Activated CD4-positive, alpha-beta T cell treated with anti-CD3 and anti-CD28 coated beads, Interleukin-2, amount 10 ng/mL, durations not matched to agents 7 days and 5 days (primary cell): ENCODE results near the gene SSBP3. TPM values are rescaled to one million over a fixed set of nuclear protein-coding genes. Genes with fewer than 3 reads are reported as not detected.
A peak's percentile ranks its signal among the peaks of the same experiment; 100 is the strongest.

Experiments
- CTCF ChIA-PET: fragments of 350-600 bp; sonication (Branson Sonifier 250); formaldehyde crosslinking; loops from one replicate; lab custom pipeline; 2021; ENCODE audit warnings: antibody characterized with exemption; lab: Charles Lee
- POLR2A ChIA-PET: fragments of 350-600 bp; sonication (Branson Sonifier 250); formaldehyde crosslinking; loops from one replicate; lab custom pipeline; 2021; ENCODE audit warnings: antibody characterized with exemption; lab: Charles Lee
- DNase-seq: peaks from one replicate; pipeline ENCODE4 v3.0.0-alpha.2; 2020
- H3K27ac Mint-ChIP-seq: one replicate; pipeline ENCODE4 v1.8.0; 2021; ENCODE audit warnings: mild to moderate bottlenecking, moderate library complexity, mixed read lengths
- H3K27me3 Mint-ChIP-seq: one replicate; pipeline ENCODE4 v1.8.0; 2021; ENCODE audit warnings: mixed read lengths
- H3K36me3 Mint-ChIP-seq: one replicate; pipeline ENCODE4 v1.8.0; 2021; ENCODE audit warnings: low read depth, mixed read lengths
- H3K4me1 Mint-ChIP-seq: one replicate; pipeline ENCODE4 v1.8.0; 2021; ENCODE audit warnings: mixed read lengths
- H3K4me3 Mint-ChIP-seq: one replicate; pipeline ENCODE4 v1.8.0; 2021; ENCODE audit warnings: mild to moderate bottlenecking, moderate library complexity, mixed read lengths
- H3K9me3 Mint-ChIP-seq: one replicate; pipeline ENCODE4 v1.8.0; 2021; ENCODE audit warnings: mixed read lengths
- total RNA-seq, 2 experiments: library from RNA; stranded (reverse); gene quantifications; one replicate each; pipeline ENCODE4 v1.2.3, GENCODE V29; 2021

SSBP3 gene
- total RNA-seq, 2 experiments from 2014 or later, result 93.4 to 127 TPM

DNA sequence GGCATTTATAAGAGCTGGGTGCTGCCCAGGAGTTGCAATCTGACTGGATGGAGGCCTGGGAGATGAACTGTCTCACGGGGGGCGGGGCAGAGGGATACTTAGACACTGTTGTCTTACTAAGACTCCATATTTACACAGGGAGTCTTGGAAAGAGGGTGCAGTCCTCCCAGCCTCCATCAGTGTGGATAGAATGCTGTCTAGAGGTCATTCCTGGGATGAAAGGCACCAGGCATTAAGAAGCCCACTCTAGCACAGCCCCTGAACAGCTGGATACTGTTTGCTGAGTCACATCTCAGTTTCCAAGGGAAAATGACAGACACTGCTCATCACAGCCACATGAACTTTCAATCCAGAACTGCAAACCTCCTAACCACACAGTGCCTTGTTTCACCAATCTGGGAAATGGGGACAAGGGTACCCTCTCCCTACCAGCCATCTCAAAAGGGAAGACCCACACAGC is 43.3 kb downstream of the SSBP3 start:
- H3K9me3 Mint-ChIP-seq, result no peaks in the 10 kb centered on the region
- ChIA-PET CTCF (no interaction called here), POLR2A (no interaction called here)
- H3K27ac Mint-ChIP-seq, result no peak overlapping the region
- H3K36me3 Mint-ChIP-seq, result peaks cover 28% of the 10 kb centered on the region
- no peak for DNase-seq
- H3K4me1 Mint-ChIP-seq, result peaks cover 42% of the 10 kb centered on the region
- H3K27me3 Mint-ChIP-seq, result no peaks in the 10 kb centered on the region
- no peak overlapping the region for H3K4me3 Mint-ChIP-seq

DNA sequence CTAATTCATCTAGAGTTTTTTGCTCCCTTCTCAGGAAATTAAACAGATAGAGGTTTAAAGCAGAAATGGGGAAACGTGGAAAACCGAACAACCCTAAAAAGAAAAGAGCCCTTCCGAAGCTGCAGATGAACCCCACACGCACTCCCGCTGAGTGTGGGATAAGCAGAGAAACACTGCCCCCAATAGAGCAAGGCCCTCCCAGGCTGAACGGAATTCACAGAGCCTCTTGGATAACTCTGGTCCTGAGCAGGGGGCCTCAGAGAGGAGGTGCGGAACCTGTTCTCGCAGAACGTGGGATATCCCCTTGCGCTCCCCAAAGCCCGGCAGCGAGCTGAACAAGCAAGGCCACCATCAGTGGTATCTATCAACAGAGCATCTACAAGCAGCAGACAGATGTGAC is 44.9 kb downstream of the SSBP3 start:
- Mint-ChIP-seq H3K36me3 (peaks cover 25% of the 10 kb centered on the region), H3K27ac (no peak overlapping the region), H3K4me3 (no peak overlapping the region), H3K4me1 (peaks cover 58% of the 10 kb centered on the region), H3K27me3 (no peaks in the 10 kb centered on the region), H3K9me3 (no peaks in the 10 kb centered on the region)
- CTCF ChIA-PET, result no interaction called here
- POLR2A ChIA-PET, result no interaction called here
- DNase-seq, result no peak

DNA sequence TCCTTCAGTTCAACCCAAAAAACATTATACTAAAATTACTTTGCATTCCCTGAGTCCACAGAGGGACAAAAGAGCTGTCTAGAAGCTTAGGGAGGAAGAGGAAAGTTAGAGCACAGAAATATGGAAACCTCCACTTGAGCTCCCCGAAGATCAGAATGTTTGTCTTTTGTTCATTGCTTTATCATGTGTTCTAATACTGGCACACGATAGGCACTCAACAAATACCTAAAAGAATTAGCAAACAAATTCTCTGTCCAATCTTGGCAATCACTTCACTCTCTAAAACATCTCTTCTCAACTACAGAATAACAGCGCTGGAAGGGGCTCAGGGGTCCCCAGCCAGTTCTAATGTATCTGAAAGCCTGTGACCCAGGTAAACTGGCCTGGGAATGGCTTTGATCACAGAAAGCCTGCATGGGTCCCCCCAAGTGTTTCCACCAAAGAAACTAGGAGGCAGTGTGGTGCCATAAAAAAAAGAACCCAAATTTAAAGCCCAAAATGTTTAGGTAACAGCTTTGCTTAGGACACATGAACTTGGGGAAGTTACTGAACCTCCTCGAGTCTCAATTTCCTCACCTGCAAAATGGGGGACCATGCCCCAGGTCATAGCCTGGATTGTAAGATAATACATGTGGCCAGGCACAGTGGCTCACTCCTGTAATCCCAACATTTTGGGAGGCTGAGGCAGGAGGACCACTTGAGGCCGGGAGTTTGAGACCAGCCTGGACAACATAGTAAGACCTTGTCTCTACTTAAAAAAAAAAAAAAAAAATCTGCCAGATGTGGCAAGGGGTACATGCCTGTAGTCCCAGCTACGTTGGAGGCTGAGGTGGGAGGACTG is 45.8 kb downstream of the SSBP3 start:
- Mint-ChIP-seq H3K27ac (peak overlapping the region; percentile 57), H3K27me3 (no peaks in the 10 kb centered on the region), H3K9me3 (no peaks in the 10 kb centered on the region), H3K4me1 (peaks cover 67% of the 10 kb centered on the region), H3K4me3 (no peak overlapping the region), H3K36me3 (peaks cover 25% of the 10 kb centered on the region)
- DNase-seq, result no peak
- CTCF ChIA-PET, result interaction anchor here (1.0 kb wide), 1 partner anchor 10 kb away, joined by 4 read pairs; no protein-coding TSS in a partner anchor
- POLR2A ChIA-PET, result no interaction called here

DNA sequence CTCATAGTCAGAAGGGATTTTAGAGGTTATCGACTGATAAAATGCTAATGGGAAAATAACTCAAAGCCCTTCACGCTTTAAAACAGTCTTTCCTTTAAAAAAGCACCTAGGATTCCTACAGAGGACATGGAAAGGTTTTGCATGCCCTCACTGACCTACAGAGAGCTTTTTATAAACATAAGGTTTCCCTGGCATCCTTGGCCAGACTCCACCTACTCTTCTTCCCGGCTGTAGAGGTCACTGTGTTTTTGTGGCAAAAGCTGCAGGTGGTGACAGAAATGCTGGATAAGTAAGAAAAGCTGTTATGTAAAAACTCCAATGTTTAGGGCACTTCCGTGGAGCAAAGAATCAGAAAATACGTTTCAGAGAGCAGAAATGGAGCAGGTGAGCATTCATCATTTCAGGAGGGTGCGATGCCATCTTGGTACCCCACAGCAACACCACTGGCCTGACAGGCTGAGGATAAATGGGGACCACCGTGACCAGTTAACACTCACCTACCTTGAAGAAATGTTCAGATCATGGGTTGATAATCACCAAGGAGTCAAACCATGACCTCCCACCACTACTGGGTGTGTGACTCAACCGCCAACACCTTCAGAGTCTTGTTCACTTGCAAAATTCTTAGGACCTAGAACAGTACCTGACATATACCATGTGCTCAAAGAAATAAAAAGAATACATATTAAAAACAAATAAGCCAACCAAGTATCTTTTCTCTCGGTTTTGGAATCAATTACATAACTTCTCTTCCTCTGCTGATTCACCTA is 46.6 kb downstream of the SSBP3 start:
- Mint-ChIP-seq H3K4me3 (no peak overlapping the region), H3K27ac (peak overlapping the region; percentile 57), H3K36me3 (peaks cover 20% of the 10 kb centered on the region), H3K27me3 (no peaks in the 10 kb centered on the region), H3K9me3 (no peaks in the 10 kb centered on the region), H3K4me1 (peaks cover 70% of the 10 kb centered on the region)
- CTCF ChIA-PET, result interaction anchor here (1.8 kb wide), 1 partner anchor 26 kb away, joined by 5 read pairs; no protein-coding TSS in a partner anchor
- DNase-seq, result no peak
- POLR2A ChIA-PET, result no interaction called here

DNA sequence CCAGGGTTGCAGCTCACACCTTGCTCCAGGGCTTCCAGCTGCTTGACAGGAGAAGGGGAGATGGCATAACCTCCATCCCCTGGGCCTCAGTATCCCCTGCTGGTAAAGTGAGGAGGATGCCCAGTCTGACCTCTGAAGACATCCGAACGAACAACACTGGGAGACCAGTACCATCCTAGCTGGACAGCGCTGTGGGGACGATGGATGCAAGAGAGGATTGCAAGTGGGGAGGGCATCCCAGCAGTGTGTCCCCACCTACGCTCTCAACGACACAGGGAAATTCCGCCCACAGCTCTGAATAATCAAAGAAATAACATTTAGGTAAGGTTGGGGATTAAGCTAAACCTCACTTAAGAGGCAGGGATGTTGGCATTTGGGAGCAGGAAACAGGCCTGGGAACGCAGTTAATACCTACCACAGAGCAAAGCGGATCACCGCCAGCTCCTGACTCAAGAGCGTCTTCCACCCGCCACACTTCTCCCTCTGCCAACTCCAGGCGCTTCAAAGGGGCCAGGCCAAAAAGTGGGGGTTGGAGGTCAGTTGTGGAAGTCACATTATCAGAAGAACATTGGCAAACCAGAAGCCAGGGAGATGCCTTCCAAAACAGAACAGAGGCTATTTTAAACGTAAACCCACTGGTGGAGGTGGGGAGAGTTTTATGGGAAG is 47.6 kb downstream of the SSBP3 start:
- Mint-ChIP-seq H3K36me3 (peaks cover 18% of the 10 kb centered on the region), H3K4me3 (no peak overlapping the region), H3K9me3 (no peaks in the 10 kb centered on the region), H3K4me1 (peaks cover 73% of the 10 kb centered on the region), H3K27me3 (no peaks in the 10 kb centered on the region), H3K27ac (no peak overlapping the region)
- POLR2A ChIA-PET, result no interaction called here
- DNase-seq, result no peak
- CTCF ChIA-PET, result interaction anchor here (1.0 to 1.8 kb wide), 2 partner anchors 16 to 25 kb away, joined by 3 to 5 read pairs; no protein-coding TSS in a partner anchor

DNA sequence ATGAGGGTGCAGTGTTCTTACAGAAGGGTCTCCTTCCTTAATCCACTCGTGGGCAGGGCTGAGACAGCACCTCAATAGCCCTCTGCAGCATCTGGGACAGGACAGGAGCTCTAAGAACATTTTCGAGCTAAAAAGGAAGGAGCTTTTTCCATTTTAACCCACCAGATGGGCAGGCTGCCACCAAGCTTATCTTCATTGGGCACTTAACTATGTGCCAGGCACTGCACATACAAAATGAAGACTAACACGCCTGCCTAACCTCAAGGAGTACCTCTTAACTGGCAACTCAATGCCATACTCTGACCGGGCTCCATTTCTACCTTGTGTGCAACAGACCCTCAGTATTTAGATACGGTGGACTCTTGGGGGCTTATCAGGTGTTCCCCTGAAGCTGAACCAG is 48.2 kb downstream of the SSBP3 start:
- CTCF ChIA-PET, result interaction anchor here (1.0 to 1.8 kb wide), 2 partner anchors 17 to 25 kb away, joined by 3 to 5 read pairs; no protein-coding TSS in a partner anchor
- POLR2A ChIA-PET, result no interaction called here
- H3K4me3 Mint-ChIP-seq, result no peak overlapping the region

DNA sequence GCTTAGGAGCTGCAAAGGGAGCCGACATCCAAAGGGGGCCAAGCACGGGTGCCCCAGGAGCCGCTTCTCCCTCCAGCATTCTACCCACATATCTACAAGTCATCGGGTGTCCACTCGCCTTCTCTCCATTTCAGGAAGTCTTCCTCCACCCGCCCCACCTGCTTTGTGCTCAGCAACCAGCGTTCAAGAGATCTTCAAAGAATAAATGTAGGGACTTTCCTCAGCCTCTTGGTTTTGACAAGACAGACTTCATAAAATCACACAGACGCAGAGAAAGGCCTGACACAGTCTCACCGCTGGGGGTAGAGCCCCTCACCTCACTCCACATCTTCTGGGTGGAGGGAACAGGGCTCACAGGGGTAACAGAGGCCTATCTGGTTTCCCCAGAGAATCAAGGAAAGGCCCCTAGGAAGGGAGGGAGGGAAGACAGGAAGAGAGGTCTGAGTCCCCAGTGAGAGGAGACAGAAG is 49.5 kb downstream of the SSBP3 start:
- Mint-ChIP-seq H3K27ac (peak overlapping the region; percentile 82), H3K4me3 (peak overlapping the region; percentile 70), H3K4me1 (peaks cover 79% of the 10 kb centered on the region), H3K36me3 (peaks cover 20% of the 10 kb centered on the region), H3K27me3 (no peaks in the 10 kb centered on the region), H3K9me3 (no peaks in the 10 kb centered on the region)
- ChIA-PET CTCF (interaction anchor here (0.7 to 1.3 kb wide), 3 partner anchors 14 to 264 kb away, joined by 3 read pairs; no protein-coding TSS in a partner anchor), POLR2A (no interaction called here)
- peak; percentile 55 for DNase-seq

More for the DNA sequence above, 48.2 kb downstream of the SSBP3 start:
- peaks cover 20% of the 10 kb centered on the region for H3K36me3 Mint-ChIP-seq
- no peaks in the 10 kb centered on the region for H3K27me3 Mint-ChIP-seq
- H3K9me3 Mint-ChIP-seq, result no peaks in the 10 kb centered on the region
- no peak for DNase-seq
- peaks cover 73% of the 10 kb centered on the region for H3K4me1 Mint-ChIP-seq
- peak overlapping the region; percentile 82 for H3K27ac Mint-ChIP-seq

DNA sequence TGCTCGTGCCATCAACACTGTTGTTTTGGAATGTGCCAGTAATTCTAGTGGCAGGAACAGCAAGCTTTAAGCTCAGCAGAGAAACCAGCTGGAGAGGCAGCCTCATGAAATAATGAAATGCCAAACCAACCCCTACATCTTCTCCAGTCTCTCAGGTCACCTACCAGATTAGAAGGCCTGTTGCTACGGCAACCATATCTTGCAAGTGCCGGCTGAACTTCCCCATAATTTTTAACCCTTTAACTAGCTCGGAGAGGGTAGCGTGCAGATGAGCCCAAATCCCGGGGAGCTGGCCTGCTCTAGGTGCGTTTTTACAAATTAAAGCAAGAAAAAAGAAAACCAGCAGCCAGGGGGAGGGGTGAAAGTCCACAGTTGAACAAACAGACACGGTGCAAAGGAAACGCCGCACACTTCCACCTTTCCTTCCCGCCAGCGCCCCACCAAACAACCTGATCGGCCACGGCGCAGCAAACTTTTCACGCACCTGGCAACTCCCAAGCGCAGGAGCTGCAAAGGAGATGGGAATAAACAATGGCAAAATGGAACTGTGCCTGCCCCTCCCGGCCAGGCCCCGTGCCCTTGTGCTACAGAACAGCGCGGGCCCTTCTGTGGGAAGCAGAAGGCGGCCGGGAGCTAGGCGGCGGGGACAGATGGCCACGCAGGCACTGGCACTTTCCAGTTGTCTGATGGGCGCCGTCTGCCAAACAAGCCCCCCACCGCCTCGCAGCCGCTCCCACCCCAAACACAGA is 50.1 kb downstream of the SSBP3 start:
- Mint-ChIP-seq H3K36me3 (peaks cover 20% of the 10 kb centered on the region), H3K27me3 (no peaks in the 10 kb centered on the region), H3K9me3 (no peaks in the 10 kb centered on the region), H3K4me3 (peak overlapping the region; percentile 70), H3K27ac (peak overlapping the region; percentile 82), H3K4me1 (peaks cover 75% of the 10 kb centered on the region)
- DNase-seq, result peak; percentile 27
- CTCF ChIA-PET, result interaction anchor here (0.7 to 1.3 kb wide), 4 partner anchors 13 to 264 kb away, joined by 3 read pairs; no protein-coding TSS in a partner anchor
- POLR2A ChIA-PET, result no interaction called here

DNA sequence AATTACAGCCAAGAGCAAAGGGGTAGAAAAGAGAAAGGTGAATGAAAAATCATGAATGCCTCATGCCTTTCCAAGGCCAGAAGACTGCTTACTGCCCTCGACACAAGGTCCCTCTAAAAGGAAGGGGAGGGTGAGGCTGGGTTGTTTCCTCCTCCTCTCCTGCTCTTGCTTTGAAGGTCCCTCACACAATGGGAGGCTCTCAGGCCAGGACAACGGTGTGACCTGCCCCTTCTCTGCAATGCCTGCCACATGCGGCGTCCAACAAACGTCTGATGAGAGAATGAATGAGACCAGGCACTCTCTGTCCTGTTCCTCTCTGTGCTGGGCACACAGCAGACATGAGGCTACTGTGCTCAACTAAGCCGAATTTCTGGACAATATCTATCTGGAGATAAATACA is 51.3 kb downstream of the SSBP3 start:
- POLR2A ChIA-PET, result no interaction called here
- CTCF ChIA-PET, result no interaction called here
- Mint-ChIP-seq H3K36me3 (peaks cover 18% of the 10 kb centered on the region), H3K4me3 (no peak overlapping the region), H3K4me1 (peaks cover 71% of the 10 kb centered on the region), H3K27ac (no peak overlapping the region), H3K27me3 (no peaks in the 10 kb centered on the region), H3K9me3 (no peaks in the 10 kb centered on the region)
- DNase-seq, result no peak

DNA sequence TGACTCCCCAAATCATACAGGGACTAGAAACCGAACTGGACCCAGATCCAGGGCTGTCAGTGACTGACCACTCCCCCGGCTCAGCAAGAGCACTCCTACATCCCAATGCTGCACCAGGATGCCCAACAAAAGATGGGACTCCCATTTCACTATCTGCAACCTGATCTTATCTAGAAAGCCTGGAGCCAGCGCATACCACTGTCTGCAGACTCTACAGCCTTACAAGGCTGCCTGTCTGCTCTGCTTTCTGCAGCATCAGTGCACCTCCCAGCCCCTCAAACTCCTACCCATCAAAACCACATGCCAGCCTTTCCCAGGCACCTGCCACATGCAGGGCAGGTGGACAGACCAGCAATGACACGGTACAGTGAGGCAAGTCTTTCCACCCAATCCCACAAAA is 52.2 kb downstream of the SSBP3 start:
- H3K36me3 Mint-ChIP-seq, result peaks cover 10% of the 10 kb centered on the region
- POLR2A ChIA-PET, result no interaction called here
- H3K9me3 Mint-ChIP-seq, result no peaks in the 10 kb centered on the region
- CTCF ChIA-PET, result no interaction called here
- H3K4me3 Mint-ChIP-seq, result no peak overlapping the region
- H3K27me3 Mint-ChIP-seq, result no peaks in the 10 kb centered on the region
- DNase-seq, result no peak
- H3K4me1 Mint-ChIP-seq, result peaks cover 74% of the 10 kb centered on the region
- H3K27ac Mint-ChIP-seq, result no peak overlapping the region

DNA sequence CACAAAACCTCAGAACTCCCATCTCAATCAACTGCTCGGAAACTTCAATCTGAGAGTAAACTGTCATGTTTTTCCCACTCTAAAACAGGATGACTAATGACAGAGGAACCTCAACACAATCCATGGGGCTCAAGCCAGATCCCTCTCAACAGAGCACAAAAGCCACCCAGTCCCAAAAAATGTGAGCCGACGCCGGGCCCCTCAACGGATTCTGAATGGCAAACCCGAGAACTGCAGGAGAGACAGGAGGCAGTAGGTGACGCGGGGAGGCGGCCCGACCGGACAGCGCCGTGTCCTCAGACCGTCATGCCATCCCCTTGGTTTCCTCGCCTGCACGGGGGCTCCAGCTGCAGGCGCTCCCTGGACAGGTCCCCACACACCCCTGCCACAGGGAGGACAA is 53.4 kb downstream of the SSBP3 start:
- ChIA-PET POLR2A (no interaction called here), CTCF (no interaction called here)
- Mint-ChIP-seq H3K4me3 (no peak overlapping the region), H3K27me3 (no peaks in the 10 kb centered on the region), H3K27ac (no peak overlapping the region), H3K36me3 (peaks cover 5% of the 10 kb centered on the region), H3K4me1 (peaks cover 80% of the 10 kb centered on the region), H3K9me3 (no peaks in the 10 kb centered on the region)
- no peak for DNase-seq

DNA sequence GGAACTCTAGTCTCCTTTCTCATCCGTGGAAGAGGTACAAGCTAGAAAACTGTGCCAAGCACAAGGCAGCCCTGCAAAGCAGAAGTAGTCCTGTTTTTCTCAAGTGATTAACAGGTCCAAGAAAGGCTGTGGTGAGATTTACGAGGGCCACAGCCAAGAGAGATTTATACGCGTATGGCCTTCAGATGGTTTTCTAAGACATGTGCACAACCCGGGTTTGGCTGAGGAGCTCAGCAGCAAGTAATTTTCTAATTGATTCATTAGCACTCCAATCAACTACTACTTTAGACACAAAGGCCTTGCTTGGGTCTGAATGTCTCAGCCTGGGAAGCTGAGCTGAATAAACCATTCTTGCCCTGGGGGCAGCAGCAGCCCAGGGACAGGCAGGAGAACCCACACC is 55.8 kb downstream of the SSBP3 start:
- peaks cover 3% of the 10 kb centered on the region for H3K36me3 Mint-ChIP-seq
- H3K4me3 Mint-ChIP-seq, result no peak overlapping the region
- DNase-seq, result no peak
- no peaks in the 10 kb centered on the region for H3K9me3 Mint-ChIP-seq
- peaks cover 59% of the 10 kb centered on the region for H3K4me1 Mint-ChIP-seq
- CTCF ChIA-PET, result interaction anchor here (1.2 kb wide), 1 partner anchor 10 kb away, joined by 4 read pairs; no protein-coding TSS in a partner anchor
- H3K27ac Mint-ChIP-seq, result no peak overlapping the region
- H3K27me3 Mint-ChIP-seq, result no peaks in the 10 kb centered on the region
- POLR2A ChIA-PET, result no interaction called here
